HepG2 (cell line): Measurements from ENCODE around the gene LCMT2. TPM values are rescaled to one million over a fixed set of nuclear protein-coding genes. Genes with fewer than 3 reads are reported as not detected.

Experiments used
- CERS6 ChIP-seq: sonication (generic); formaldehyde crosslinking; IDR thresholded peaks from 2 replicates; pipeline ENCODE4 v1.5.0; 2020; ENCODE audit warnings: missing genetic modification reagents
- FOXA3 ChIP-seq: IDR thresholded peaks from 2 replicates; pipeline ENCODE4 v1.6.1; 2016; ENCODE audit warnings: missing genetic modification reagents, missing compliant biosample characterization
- FOXP1 ChIP-seq, 2 experiments: fragments of 450-650 bp in 1 of 2; IDR thresholded peaks; 2 replicates each; pipeline ENCODE4 v1.6.1; 2017 to 2018; ENCODE audit warnings: antibody characterized with exemption in 1 of 2
- GLMP ChIP-seq: sonication (generic); formaldehyde crosslinking; IDR thresholded peaks from 2 replicates; pipeline ENCODE4 v1.9.0; 2021; ENCODE audit warnings: missing genetic modification reagents, mild to moderate bottlenecking, borderline replicate concordance
- GPBP1L1 ChIP-seq: sonication (generic); formaldehyde crosslinking; IDR thresholded peaks from 2 replicates; pipeline ENCODE4 v1.5.0; 2020; ENCODE audit warnings: mild to moderate bottlenecking, missing genetic modification reagents
- HIVEP1 ChIP-seq: sonication (generic); formaldehyde crosslinking; IDR thresholded peaks from 2 replicates; pipeline ENCODE4 v1.4.0; 2020; ENCODE audit warnings: mild to moderate bottlenecking, missing genetic modification reagents
- JUNB ChIP-seq: sonication (generic); formaldehyde crosslinking; IDR thresholded peaks from 2 replicates; pipeline ENCODE4 v1.8.0; 2022; ENCODE audit warnings: missing genetic modification reagents, mild to moderate bottlenecking, borderline replicate concordance
- MIER3 ChIP-seq: IDR thresholded peaks from 2 replicates; pipeline ENCODE4 v1.6.1; 2016; ENCODE audit warnings: missing compliant biosample characterization, borderline replicate concordance
- NFE2L2 ChIP-seq: fragments of 150-350 bp; IDR thresholded peaks from 2 replicates; pipeline ENCODE4 v1.6.1; 2014; ENCODE audit warnings: low read length
- RBFOX2 ChIP-seq: fragments of 200-400 bp; formaldehyde crosslinking; IDR thresholded peaks from 2 replicates; pipeline ENCODE4 v1.6.1; 2017; ENCODE audit warnings: low read depth, mild to moderate bottlenecking, low read length
- SMAD9 ChIP-seq: sonication (generic); formaldehyde crosslinking; IDR thresholded peaks from 2 replicates; pipeline ENCODE4 v1.5.1; 2020; ENCODE audit warnings: mild to moderate bottlenecking, missing genetic modification reagents
- SMARCE1 ChIP-seq: fragments of 450-650 bp; IDR thresholded peaks from 2 replicates; pipeline ENCODE4 v1.6.1; 2017; ENCODE audit warnings: borderline replicate concordance
- SP5 ChIP-seq: IDR thresholded peaks from 2 replicates; pipeline ENCODE4 v1.6.1; 2016; ENCODE audit warnings: low read depth, borderline replicate concordance
- SRSF4 ChIP-seq: fragments of 200-400 bp; formaldehyde crosslinking; IDR thresholded peaks from one replicate; pipeline ENCODE4 v1.6.1; 2018; ENCODE audit warnings: mild to moderate bottlenecking, low read depth, low read length, moderate library complexity; ENCODE audit not compliant: poor library complexity, severe bottlenecking
- ZFAT ChIP-seq: sonication (generic); formaldehyde crosslinking; conservative IDR thresholded peaks from 2 replicates; pipeline ENCODE4 v1.8.1; 2023; ENCODE audit warnings: missing genetic modification reagents, inconsistent platforms
- ZNF18 ChIP-seq: sonication (generic); formaldehyde crosslinking; IDR thresholded peaks from 2 replicates; pipeline ENCODE4 v1.8.0; 2022; ENCODE audit warnings: mild to moderate bottlenecking, missing genetic modification reagents; ENCODE audit not compliant: insufficient replicate concordance
- ZNF276 ChIP-seq: sonication (generic); formaldehyde crosslinking; IDR thresholded peaks from 2 replicates; pipeline ENCODE4 v1.4.0; 2020; ENCODE audit warnings: mild to moderate bottlenecking, low read depth, missing genetic modification reagents
- ZNF282 ChIP-seq: fragments of 450-650 bp; IDR thresholded peaks from 2 replicates; pipeline ENCODE4 v1.6.1; 2018; ENCODE audit not compliant: partially characterized antibody
- ZNF468 ChIP-seq: sonication (generic); formaldehyde crosslinking; IDR thresholded peaks from 2 replicates; pipeline ENCODE4 v1.8.0; 2022; ENCODE audit warnings: mild to moderate bottlenecking, moderate library complexity, missing genetic modification reagents
- ZNF629 ChIP-seq: sonication (generic); formaldehyde crosslinking; conservative IDR thresholded peaks from 2 replicates; pipeline ENCODE4 v1.5.0; 2020; ENCODE audit warnings: missing genetic modification reagents
- ZNF652 ChIP-seq: IDR thresholded peaks from 2 replicates; pipeline ENCODE4 v1.6.1; 2016; ENCODE audit warnings: low read depth, borderline replicate concordance
- ZNF709 ChIP-seq: sonication (generic); formaldehyde crosslinking; IDR thresholded peaks from 2 replicates; pipeline ENCODE4 v1.5.0; 2020; ENCODE audit warnings: mild to moderate bottlenecking, missing genetic modification reagents
- ZNF772 ChIP-seq: sonication (generic); formaldehyde crosslinking; IDR thresholded peaks from 2 replicates; pipeline ENCODE4 v1.5.0; 2020; ENCODE audit warnings: mild to moderate bottlenecking, missing genetic modification reagents
- polyA plus RNA-seq, 8 experiments: library from polyadenylated mRNA; depleted of rRNA in 3 of 8; stranded (reverse) in 7 of 8; unstranded in 1 of 8; fragments of >200 nt; fragmentation: Illumina TruSeq in 4 of 8; extraction: Trizol in 4 of 8; gene quantifications; 2 replicates each; pipeline versions ENCODE4 v1.2.1 to v1.2.3, GENCODE V29; 2011 to 2016; ENCODE audit warnings: low read depth in 4 of 8, missing spikeins in 1 of 8, mixed read lengths in 1 of 8; ENCODE audit not compliant: insufficient read depth in 1 of 8
- total RNA-seq, 5 experiments: library from RNA; depleted of rRNA; stranded (reverse); fragments of >200 nt; fragmentation: Illumina TruSeq; extraction: Trizol; gene quantifications; 2 replicates each; pipeline ENCODE4 v1.2.3, GENCODE V29; 2016; ENCODE audit warnings: low read depth in 1 of 5

Gene LCMT2
- total and polyA plus RNA-seq, 2 of the 13 experiments (the other 11 are each of a cell fraction or from before 2014, with no cell fraction given): 6.9 to 9.1 TPM

- TF ChIP-seq CERS6 (CRISPR knock-in tag) (no peak), JUNB (no peak), ZNF652 (no peak), RBFOX2 (peak; percentile 88), MIER3 (peak; percentile 49; the same call in 1 of the 2 replicates), ZNF629 (CRISPR knock-in tag) (no peak), ZNF282 (no peak), HIVEP1 (CRISPR knock-in tag) (peak; percentile 92), ZFAT (CRISPR knock-in tag) (0 out of 2 replicates have a peak, but pooled peaks have one; percentile 11), ZNF709 (CRISPR knock-in tag) (peak; percentile 66), SRSF4 (no peak), ZNF276 (CRISPR knock-in tag) (no peak; the same call in 1 of the 2 replicates), ZNF468 (CRISPR knock-in tag) (no peak), ZNF772 (CRISPR knock-in tag) (peak; percentile 91), SP5 (CRISPR knock-in tag) (no peak), SMAD9 (no peak), FOXA3 (CRISPR knock-in tag) (no peak; the same call in 1 of the 2 replicates), SMARCE1 (no peak), FOXP1 (IDR thresholded peaks at IDR 0.05) (no peak), FOXP1 (CRISPR knock-in tag; IDR thresholded peaks at IDR 0.05) (no peak), NFE2L2 (no peak), GPBP1L1 (CRISPR knock-in tag) (no peak), GLMP (CRISPR knock-in tag) (no peak), ZNF18 (CRISPR knock-in tag) (peak; percentile 48)
Observed at GRCh38 chr15:43370975-43371974, 40.9 kb upstream of the LCMT2 start, which contains the start of the genes TUBGCP4 and ZSCAN29 (continued).
